Loucy (cell line): ENCODE data around the gene CRYBG3.

Source experiments
- H2AFZ ChIP-seq: fragments of 200-600 bp; sonication (generic); 2 replicates; pipeline ENCODE4 v1.6.0; 2016; ENCODE audit warnings: antibody characterized with exemption, mild to moderate bottlenecking, low read length, moderate library complexity
- H3F3A ChIP-seq: fragments of 200-600 bp; 2 replicates; pipeline ENCODE4 v1.6.0; 2016; ENCODE audit warnings: antibody characterized with exemption, low read depth, mild to moderate bottlenecking
- H3K27me3 ChIP-seq: fragments of 200-600 bp; sonication (generic); 2 replicates; pipeline ENCODE4 v1.6.1; 2014; ENCODE audit warnings: low read length, mild to moderate bottlenecking; ENCODE audit not compliant: insufficient read depth, poor library complexity, severe bottlenecking
- H3K36me3 ChIP-seq: fragments of 200-600 bp; sonication (generic); 2 replicates; pipeline ENCODE4 v1.6.1; 2016; ENCODE audit warnings: low read length; ENCODE audit not compliant: insufficient read depth
- H3K4me1 ChIP-seq: fragments of 200-600 bp; sonication (generic); 2 replicates; pipeline ENCODE4 v1.5.1; 2014; ENCODE audit warnings: low read length, mild to moderate bottlenecking; ENCODE audit not compliant: insufficient read depth, poor library complexity, severe bottlenecking
- H3K4me2 ChIP-seq: fragments of 200-600 bp; sonication (generic); 2 replicates; pipeline ENCODE4 v1.6.0; 2014; ENCODE audit warnings: antibody characterized with exemption, low read length, low read depth, mild to moderate bottlenecking; ENCODE audit not compliant: poor library complexity, severe bottlenecking
- H3K4me3 ChIP-seq: fragments of 200-600 bp; sonication (generic); 2 replicates; pipeline ENCODE4 v1.5.1; 2014; ENCODE audit warnings: low read length, mild to moderate bottlenecking, mixed read lengths; ENCODE audit not compliant: poor library complexity, severe bottlenecking
- H3K79me2 ChIP-seq: fragments of 200-600 bp; sonication (generic); 2 replicates; pipeline ENCODE4 v1.6.1; 2014; ENCODE audit warnings: low read length; ENCODE audit not compliant: insufficient read depth
- H3K9ac ChIP-seq: fragments of 200-600 bp; sonication (generic); 2 replicates; pipeline ENCODE4 v1.6.0; 2014; ENCODE audit warnings: mild to moderate bottlenecking, low read depth, low read length, moderate library complexity; ENCODE audit not compliant: poor library complexity, severe bottlenecking
- H3K9me2 ChIP-seq: fragments of 200-600 bp; sonication (generic); replicated peaks from 2 replicates; pipeline ENCODE4 v1.6.1; 2016; ENCODE audit warnings: low read depth, low read length, mixed read lengths
- H3K9me3 ChIP-seq: fragments of 200-600 bp; sonication (generic); 2 replicates; pipeline ENCODE4 v1.6.1; 2014; ENCODE audit warnings: mild to moderate bottlenecking, antibody characterized with exemption, low read length, low read depth; ENCODE audit not compliant: insufficient read depth
- H4K20me1 ChIP-seq: fragments of 200-600 bp; sonication (generic); 2 replicates; pipeline ENCODE4 v1.6.0; 2014; ENCODE audit warnings: antibody characterized with exemption, low read length, mild to moderate bottlenecking; ENCODE audit not compliant: insufficient read depth, poor library complexity, severe bottlenecking
- CTCF ChIP-seq: fragments of 200-600 bp; sonication (generic); conservative IDR thresholded peaks from 2 replicates; pipeline ENCODE4 v1.5.1; 2014; ENCODE audit warnings: mild to moderate bottlenecking, antibody characterized with exemption, low read length
- EZH2phosphoT487 ChIP-seq: fragments of 200-600 bp; IDR thresholded peaks from 2 replicates; pipeline ENCODE4 v1.6.1; 2018; ENCODE audit warnings: antibody characterized with exemption, mild to moderate bottlenecking, moderate library complexity, borderline replicate concordance

Gene CRYBG3

DNA sequence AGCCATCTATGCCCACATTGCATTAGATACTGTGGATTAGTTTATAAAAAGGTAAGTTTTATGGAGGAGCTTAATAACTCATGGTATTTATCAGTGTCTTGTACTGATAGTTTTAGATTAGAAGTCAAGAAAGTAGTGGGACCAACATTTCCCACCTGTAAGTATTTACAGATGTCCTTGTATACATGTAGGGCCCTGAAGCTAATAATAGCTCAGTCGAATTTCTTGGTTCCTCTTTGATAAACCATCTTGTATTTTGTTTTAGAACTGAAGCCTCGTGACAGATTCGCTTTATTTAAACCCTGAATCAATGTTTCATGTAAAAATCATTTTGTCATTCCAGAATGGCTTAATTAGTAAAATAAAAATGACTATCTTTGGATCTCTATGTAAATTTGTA, 73.4 kb downstream of the CRYBG3 start:
- H3K9me2 ChIP-seq, result no peaks in the 10 kb centered on the region
- TF ChIP-seq CTCF, result no peak
- no peak for TF ChIP-seq EZH2phosphoT487
- no peaks in the 10 kb centered on the region for H4K20me1 ChIP-seq
- H3K9ac ChIP-seq, result no peak overlapping the region
- no peaks in the 10 kb centered on the region for H3K36me3 ChIP-seq
- H3K4me1 ChIP-seq, result no peaks in the 10 kb centered on the region
- no peaks in the 10 kb centered on the region for H3K27me3 ChIP-seq
- H3K4me3 ChIP-seq, result no peak overlapping the region
- H3F3A ChIP-seq, result no peaks in the 10 kb centered on the region
- H3K9me3 ChIP-seq, result no peaks in the 10 kb centered on the region
- H3K79me2 ChIP-seq, result no peaks in the 10 kb centered on the region
- no peak overlapping the region for H3K4me2 ChIP-seq
- H2AFZ ChIP-seq, result no peak overlapping the region

- Histone ChIP-seq H4K20me1 (no peaks in the 10 kb centered on the region), H3K9ac (no peak overlapping the region), H3K9me3 (no peaks in the 10 kb centered on the region), H3K4me1 (no peaks in the 10 kb centered on the region), H3K9me2 (no peaks in the 10 kb centered on the region), H3K4me3 (no peak overlapping the region), H3F3A (no peaks in the 10 kb centered on the region), H2AFZ (no peak overlapping the region), H3K36me3 (no peaks in the 10 kb centered on the region), H3K27me3 (no peaks in the 10 kb centered on the region), H3K4me2 (no peak overlapping the region), H3K79me2 (no peaks in the 10 kb centered on the region)
- TF ChIP-seq CTCF, result no peak
- TF ChIP-seq EZH2phosphoT487, result no peak
Observed at GRCh38 chr3:97896129-97896528, 74.3 kb downstream of the CRYBG3 start.

GRCh38 chr3:97896547-97896946, 74.7 kb downstream of the CRYBG3 start:
- Histone ChIP-seq H4K20me1 (no peaks in the 10 kb centered on the region), H3K9me3 (no peaks in the 10 kb centered on the region), H3K4me2 (no peak overlapping the region), H3K27me3 (no peaks in the 10 kb centered on the region), H3K36me3 (no peaks in the 10 kb centered on the region), H3K9ac (no peak overlapping the region), H3K4me1 (no peaks in the 10 kb centered on the region), H3K9me2 (no peaks in the 10 kb centered on the region), H2AFZ (no peak overlapping the region), H3K79me2 (no peaks in the 10 kb centered on the region), H3F3A (no peaks in the 10 kb centered on the region), H3K4me3 (no peak overlapping the region)
- TF ChIP-seq EZH2phosphoT487 (no peak), CTCF (peak; percentile 37)
